GM21515 (cell line): Measurements from ENCODE around the gene FCN3.
"Not testable (repeated sequence)": the region's sequence is repeated elsewhere in the genome, so short reads cannot be mapped to it uniquely, and the experiment has no call there.

ENCODE experiments used
- ATAC-seq: cut with Tn5 transposase; IDR thresholded peaks from one replicate; pipeline ENCODE4 v1.9.1; 2021; ENCODE audit not compliant: unreplicated experiment

Gene FCN3

DNA sequence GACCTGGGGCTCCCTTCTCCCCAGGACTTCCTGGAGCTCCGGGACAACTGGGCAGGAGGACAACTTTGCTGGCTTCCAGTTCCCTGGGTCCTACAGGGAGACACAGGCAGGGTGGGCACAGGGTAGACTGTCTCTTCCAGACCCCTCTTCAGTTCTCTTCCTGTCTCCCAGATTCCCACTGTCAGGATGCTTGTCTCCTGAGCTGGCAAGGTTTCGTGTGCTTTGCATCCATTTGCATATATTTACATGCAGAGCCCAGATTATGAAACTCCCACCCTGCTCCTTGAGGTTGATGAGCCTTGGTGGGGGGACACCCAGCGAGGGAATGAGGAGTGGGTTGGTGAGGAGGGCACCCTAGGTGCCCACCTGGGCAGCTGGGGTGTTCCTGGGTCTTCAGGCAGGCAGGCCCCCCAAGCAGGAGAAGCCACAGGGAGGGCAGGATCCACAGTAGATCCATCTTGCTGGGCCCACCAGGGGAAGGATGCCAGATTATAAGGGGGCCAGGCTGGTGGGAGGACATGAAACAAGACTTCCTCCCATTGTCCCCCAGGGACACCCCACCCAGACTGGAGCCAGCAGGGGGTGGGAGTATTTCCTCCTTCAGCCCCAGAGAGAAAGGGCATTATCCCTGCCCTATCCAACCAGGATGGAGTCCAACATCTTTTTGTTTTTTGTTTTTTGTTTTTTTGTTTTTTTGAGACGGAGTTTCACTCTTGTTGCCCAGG, at the start of gene FCN3:
Gene FCN3, minus strand, starts transcription at position 463 of the 725 bp plus-strand sequence. Its CDS starts 6 bp downstream, at position 457.
- no peak for ATAC-seq

DNA sequence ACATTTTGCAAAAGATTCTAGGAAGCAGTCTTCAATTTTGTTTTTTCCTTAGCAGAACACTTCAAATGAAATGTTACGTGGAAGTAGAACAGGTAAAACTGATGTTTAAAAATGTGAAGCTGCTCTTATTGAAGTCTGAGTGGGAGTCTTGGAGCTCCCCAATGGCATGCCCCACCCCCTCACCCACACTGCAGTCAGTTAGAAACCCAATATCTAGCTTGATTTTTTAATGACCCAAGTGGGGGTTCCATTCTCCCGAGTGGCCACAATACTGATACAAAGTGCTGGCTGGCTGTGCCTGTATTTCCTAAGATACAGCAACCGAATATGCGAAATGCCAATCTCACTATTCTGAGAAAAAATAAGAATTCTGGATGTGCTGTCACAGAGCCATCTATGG, 49.1 kb upstream of the FCN3 start:
- ATAC-seq: no peak

DNA sequence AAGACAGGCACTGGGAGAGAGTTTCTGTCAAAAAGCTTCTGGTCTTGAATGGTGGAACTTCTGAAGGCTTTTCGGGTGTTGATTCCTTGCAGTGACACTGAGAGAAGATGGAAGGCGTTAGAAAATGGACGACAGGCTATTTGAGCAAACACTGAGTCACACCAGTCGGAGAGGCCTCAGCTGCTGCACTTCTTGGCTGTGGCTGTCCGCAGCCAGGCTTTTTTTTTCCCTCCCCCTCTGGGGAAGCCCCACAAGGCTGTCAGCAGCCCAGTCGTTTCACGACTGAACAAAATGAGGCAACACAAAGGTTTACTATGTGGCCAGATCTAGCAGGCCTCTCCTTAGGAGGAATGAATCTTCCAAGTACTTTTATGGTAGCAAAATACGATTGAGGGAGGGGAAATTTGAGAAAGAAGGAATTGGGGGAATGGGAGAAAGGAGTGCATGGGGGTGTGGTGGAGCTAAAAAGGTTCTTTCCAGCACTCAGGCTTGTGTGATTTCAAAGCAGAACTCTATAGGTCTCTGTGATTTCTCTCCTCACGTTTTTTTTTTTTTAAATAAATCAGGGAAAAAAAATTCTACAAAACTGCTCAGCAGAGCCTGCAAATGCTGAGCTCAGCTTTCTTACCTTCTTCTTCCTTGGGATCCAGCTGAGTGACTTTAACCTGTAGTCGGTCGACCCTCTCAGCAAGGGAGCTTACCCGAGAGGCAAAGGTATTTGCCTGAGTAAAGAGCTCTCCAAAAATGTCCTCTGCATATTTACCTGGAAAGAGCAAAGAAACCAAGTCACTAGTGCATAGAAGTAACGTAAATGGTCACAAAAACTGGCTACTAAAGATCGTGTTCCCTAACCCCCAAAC, 43.9 kb upstream of the FCN3 start:
- ATAC-seq: peak; percentile 52

DNA sequence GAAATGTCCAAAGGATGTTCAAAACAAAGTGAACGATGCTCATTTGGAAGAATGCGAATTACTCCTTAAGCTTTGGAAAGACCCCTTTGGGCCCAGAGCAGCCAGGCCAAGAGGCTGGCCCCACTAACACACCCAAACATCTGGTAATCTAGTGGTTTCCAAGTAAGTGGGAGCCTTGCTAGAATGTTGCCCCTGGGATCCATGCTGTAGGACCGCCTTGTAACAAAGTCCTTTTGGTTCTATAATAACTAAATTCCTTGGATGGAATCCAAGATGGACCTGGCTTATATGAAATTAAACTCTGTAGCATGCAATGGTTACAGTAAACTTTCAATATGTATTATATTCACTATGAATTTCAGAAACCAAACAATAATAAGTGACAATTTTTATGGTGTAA, 43.1 kb upstream of the FCN3 start:
- ATAC-seq: no peak

DNA sequence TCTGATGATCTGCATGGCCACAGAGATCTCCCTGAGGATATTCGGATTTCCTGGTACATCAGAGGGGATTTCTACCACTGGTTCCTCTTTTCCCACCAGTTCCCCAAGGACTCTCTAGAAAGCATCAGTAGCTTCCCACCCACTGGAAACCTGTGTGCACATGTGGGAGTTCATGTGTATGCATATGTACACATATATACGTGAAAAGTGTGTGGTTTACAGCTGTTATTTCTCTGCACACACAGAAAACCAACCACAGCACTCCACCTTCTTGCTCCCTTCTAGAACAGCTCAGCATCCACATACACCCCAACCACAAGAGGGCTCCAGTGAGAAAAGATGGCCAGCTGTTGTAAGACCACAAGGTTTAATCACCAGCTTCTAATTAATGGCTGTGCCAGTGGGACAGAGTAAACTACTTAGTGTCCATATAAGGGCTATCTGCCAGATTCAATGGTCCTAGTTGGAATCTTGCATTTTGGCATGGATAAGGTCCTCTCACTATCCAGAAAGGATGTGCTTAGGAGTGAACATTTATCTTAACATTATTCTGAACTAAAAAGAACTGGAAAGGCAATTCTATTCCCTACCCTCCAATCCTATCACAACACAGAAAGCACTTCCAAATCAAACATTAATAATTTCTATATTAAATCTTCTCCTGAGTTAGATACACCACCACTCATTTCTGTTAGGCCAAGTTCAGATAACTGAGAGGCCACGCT, 41.9 kb upstream of the FCN3 start:
- ATAC-seq: no peak

DNA sequence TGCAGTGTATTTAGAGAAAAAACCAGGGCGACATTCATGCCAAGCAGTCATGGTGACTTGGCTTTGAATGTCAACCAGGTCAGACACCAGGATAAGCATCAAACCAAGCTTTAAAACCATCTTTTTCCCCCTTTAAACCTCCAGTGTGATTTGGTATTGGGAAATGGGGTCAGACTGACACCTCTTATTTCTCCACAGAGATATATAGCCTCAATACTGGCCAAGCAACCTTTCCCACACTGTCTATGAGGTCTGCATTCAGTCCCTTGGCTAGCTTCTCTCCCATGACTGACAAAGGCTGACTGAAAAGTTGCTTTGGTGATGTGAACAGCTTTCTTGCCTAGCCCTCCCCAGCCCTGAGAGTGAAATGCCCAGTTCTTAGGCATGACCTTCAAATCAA, 39.5 kb upstream of the FCN3 start:
- ATAC-seq: no peak

DNA sequence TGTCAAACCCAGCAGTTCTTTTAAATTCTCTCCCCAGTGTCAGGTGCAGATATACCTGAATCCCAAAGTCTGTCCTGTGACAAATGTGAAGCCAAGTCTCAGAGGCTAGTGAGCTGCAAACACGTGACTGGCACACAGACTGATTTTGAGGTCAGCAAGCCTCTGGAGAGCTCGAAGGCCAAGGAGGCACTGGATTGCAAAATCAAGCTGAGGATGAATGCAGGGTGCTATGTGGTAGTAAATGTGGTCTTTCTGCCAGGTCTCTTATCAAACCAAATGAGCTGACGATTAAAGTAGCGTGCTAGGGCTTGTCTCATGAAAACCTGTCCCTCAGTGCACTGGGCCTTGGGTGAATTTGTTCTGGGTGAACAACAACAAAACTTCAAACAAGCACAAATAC, 38.4 kb upstream of the FCN3 start:
- no peak for ATAC-seq

DNA sequence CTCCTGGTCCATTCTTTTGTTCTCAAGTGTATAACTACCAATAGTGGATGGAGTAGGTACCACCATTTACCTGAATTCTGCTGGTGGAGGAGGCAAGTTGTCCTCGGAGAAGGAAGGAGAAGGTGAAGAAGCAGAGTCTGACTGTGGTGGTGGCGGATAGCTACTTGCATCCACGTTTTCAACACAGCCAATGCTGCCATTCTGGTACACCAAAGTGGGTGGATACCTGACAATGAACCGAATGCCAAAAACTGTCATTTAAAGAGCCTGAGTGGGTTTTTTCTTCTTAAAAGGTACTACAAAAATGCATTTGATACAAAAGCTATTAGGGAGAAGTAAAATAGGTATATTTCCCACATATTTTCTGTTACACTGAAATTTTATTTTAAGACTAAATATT, 37.9 kb upstream of the FCN3 start:
- no peak for ATAC-seq

DNA sequence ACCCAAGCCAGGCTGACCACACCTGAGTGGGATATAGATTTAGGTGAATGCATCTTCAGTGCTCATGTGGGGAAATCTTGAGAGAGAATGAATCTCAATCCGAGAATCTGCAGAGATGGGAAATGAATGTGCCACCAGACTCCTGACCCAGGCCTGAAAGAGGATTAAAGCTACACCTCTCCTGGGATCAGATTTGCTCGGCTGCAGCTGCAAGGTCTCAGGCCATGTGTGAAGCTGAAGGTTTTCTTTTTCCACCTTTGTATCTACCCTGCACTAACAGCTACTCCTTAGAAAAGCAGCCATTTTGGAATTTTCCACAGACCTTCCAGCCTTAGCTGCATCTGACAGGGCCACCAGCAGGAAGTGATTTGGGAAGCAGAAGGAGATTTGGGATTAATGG, 36.1 kb upstream of the FCN3 start:
- ATAC-seq: no peak

DNA sequence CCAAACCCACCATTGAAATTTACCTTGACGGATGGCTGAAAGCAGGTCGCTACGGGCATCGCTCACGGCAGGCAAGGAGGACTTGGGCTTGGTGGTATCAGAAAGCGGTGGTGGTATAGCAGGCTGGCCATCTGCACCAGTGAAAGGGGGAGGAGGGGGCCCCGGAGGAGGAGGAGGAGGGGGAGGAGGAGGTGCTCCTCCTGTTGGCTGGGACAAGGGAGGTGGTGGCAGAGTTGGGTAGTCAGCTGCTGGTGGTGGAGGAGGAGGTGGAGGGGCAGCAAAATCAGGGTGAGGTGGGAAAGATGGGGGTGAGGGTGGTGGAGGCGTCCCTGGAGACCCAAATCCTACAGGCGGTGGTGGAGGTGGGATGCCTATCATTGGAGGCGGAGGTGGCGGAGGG, 35.0 kb upstream of the FCN3 start:
- no peak for ATAC-seq

DNA sequence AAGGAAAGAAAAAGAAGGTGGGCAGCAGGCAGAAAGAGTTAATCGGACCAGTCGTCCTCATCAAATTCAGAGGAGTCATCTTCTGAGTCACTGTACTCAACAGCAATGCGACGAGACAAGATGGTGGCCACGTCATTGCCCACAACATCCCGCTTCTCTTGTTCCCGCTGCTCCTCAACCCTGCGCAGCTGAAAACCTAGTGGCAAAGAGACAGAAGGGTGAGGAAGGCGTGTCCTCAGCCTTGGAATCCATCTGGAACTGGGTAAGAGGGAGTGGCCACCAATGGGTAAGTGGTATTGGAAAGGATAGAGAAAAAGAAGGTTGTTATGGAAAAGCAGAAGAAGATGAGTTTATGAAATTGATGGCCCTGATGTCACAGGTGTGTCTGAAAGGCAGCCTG, 33.5 kb upstream of the FCN3 start:
- no peak for ATAC-seq

DNA sequence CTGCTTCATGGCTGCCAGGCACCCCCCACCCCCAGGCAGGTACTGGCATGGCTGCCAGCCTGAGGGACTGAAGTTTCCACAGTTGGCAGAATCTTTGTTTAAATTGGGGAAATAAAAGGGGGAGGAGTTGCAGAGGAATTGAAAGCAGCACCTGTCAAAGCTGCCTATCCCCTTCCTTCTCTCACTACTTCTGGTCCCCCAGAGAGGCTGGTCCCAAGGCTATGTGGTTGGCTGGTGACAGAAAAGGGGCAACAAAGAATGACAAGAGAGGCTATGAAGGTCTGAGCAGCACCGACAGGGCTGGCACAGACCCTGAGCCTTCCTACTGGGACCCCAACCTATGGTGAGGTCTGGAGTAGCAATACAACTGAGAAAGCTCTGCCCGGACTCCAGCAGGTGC, 32.2 kb upstream of the FCN3 start:
- not testable (repeated sequence) for ATAC-seq

DNA sequence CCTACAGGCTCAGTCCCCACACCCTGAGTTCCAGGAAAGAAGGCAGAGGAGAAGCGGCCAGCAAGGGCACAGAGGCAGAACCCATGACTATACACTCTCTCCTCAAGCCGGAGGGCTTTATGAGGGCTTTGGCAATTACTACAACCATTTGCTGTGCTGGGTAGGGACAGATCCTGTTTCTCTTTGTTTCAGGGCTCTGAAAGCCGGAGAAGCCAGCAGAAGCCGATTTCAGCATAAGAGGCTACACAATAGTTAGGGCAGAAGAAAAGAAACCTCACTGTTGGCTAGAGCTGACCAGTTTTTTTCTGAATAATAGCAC, 31.7 kb upstream of the FCN3 start:
- ATAC-seq: no peak

DNA sequence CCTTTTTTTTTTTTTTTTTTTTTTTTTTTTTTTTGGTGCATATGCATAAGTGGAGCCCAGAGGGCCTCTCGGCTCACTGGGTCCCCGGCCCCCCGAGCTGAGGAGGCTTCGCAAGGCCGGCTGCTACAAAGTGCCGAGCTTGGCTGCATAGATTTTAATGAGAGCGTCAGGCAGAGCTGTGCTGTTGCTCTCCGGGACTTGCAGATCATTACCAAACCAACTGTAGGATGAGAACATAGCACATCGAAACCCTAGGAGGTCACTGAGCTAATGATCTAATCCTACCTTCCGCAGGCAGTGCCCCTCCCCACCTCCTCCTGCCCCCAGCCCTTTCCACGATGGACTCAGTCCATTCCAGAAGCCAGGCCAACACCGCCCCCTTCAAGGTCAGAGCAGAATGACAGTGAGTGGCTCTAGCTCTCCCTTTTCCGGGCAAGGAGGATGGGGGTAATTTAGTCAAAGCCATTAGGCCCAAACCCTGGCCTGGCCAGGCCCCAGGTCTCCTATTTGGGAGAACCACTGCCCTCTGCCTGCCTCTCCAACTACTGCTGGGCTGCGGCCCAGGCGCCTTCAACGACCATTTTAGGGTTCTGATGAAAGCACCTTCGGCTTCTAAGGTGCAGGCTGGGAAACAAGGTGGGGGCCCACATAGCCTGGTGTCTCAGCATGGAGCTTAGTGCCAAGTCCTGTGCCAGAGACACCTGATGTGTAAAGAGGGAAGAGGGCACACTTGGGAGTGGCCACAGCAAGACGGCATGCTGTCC, 31.2 kb upstream of the FCN3 start:
- ATAC-seq: not testable (repeated sequence)

DNA sequence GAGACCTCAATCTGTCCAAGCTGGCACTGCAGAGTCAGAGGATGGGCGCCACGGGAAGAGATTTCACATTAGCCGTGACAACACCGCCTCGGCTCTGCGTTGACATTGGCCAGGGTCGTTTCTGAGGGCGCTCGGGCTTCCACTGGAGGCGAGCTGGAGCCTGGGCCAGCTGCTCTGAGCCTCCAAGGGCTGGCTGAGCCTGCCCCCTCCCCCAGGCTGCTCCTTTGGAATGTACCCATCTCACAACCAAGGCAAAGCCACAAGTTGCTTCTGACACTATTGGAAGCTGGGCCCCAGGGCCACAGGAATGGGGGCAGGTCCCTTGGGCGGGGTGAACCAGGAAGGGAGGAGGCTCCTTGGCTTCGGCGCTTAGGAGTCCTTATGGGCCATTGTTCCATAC, 30.4 kb upstream of the FCN3 start:
- ATAC-seq: no peak

DNA sequence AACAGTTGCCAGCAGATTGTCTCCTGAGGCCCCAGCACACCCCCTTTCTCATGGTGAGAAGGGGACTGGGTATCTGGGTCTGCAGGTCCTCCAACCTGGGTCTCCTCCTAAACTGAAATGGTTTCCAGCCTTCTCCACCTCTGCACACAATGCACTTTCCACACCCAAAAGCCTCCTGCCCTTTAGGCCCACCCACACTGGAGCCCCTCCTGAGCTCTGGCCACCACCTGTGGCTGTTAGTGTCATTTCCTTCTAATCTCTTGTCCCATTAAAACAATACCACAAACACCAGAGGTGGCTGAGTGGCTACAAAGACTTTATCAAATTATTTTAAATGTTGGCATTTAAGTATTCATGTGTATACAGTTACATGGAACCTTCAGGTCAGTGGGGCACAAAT, 29.3 kb upstream of the FCN3 start:
- ATAC-seq: no peak

DNA sequence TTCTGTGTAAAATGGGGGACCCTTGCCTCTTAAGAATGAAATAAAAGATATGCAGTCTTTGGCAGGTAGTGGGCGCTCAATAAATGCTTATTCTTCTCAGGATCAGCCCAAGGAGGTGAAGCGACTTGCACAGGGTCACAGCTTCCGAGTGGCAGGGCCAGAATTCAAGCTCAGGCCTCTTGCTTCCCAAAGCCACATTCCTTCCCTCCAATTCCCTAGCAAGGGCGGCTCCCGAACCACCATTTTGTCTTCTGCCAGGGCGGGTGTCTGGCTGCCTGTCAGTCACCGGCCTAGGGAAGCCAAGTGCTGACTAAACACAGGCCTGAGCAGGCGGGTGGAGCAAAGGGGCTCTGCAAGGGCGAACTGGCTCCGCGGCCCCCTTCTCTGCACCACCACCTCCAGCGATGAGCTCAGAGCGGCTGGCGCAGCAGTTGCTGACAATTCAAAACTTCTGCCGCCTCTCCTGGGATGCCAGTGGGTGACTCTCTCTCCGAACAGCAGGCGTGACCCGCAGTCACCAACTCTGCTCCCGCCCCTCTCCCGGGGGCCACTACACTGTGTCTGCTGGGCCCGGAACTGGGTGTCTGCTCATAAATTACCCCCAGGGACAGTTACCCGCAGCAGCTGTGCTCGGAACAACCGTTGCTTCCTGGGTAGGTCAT, 28.6 kb upstream of the FCN3 start:
- no peak for ATAC-seq

DNA sequence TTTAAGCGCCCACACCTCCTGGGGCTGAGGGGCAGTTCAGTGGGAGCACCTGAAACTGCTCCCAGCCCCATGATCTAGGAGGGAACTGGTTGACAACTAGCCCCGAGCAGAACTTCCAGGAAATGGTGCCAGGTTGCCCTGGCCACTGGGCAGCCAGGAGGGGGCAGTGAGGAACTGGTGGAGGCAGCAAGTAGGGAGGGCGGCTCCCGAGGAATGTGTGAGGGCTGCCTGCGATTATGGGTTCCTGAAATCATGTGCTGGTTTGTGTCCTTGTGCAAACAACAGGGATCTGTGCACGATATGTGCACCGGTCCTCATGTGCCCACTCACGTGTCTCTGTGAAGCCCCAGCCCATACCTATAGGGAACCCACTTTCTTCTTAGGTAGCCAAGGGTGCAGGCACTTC, 27.7 kb upstream of the FCN3 start:
- ATAC-seq: no peak

DNA sequence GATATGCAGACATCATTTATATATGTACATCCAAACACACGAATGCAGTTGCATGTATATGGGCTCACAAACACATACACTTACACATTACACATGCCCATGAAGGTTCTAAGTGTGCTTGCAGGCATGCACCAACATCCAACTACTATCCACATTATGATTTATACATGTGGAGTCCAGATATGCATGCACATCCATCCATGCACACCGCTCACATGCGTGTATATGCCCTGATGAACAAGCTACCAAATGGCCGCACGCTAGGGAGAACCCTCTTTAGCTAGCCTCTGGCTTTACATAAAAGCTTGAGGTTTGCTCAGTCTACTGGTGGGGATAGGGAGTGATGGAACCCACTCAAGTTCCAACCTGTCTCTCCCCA, 26.3 kb upstream of the FCN3 start:
- ATAC-seq: no peak

DNA sequence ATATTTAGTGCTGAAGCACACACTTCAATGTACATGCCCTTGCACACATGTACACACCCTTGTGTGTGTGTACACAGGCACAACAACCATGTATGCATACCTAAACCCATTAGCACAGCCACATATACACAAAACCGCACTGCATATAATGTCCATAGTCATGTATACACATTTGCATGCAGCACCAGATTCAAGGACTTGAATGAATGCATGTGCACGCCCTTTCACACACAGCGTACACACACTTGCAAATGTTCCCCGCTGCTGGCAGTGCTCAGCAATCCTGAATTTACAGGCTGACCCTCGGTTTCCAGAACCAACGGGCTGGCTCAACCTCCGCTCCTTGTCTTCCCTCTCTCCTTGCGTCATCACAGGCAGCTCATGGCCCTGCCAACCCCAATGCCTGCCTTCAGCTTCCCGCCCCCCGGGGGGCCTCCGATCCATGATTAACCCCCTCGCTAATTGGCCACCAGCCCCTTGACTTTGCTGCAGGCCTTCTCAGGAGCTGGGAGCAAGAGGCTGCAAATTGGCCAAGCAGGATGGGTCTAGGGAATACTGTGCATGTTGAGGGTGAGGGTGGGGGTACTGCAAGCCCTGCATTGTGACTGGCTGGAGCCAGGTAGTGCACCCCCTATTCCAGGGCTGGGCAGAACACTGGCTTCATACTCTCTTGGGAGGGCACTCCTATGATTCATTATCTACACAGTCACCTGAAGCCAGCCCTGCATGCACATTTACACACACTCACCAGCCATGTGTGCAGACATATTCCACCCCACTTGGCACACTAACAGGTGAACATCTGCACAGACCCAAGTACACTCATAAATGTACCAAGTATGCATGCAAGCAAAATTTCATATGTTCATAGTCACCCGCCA, 25.7 kb upstream of the FCN3 start:
- ATAC-seq: no peak
